SU-DHL-6 (cell line): Measurements from ENCODE around the gene PPCDC.

Experiments
- EZH2phosphoT487 ChIP-seq: fragments of 200-600 bp; sonication (generic), shearing (Covaris generic); conservative IDR thresholded peaks from 2 replicates; pipeline ENCODE4 v1.6.1; 2018; ENCODE audit warnings: mild to moderate bottlenecking, antibody characterized with exemption, low read length, moderate library complexity, mixed read lengths
- TF ChIP-seq, protein P1 (sequence below): fragments of 200-600 bp; sonication (generic); IDR thresholded peaks from one replicate; pipeline ENCODE4 v1.5.1; 2017; ENCODE audit warnings: antibody characterized with exemption, mild to moderate bottlenecking, low read length, moderate library complexity; ENCODE audit not compliant: insufficient read depth, poor library complexity, severe bottlenecking

DNA sequence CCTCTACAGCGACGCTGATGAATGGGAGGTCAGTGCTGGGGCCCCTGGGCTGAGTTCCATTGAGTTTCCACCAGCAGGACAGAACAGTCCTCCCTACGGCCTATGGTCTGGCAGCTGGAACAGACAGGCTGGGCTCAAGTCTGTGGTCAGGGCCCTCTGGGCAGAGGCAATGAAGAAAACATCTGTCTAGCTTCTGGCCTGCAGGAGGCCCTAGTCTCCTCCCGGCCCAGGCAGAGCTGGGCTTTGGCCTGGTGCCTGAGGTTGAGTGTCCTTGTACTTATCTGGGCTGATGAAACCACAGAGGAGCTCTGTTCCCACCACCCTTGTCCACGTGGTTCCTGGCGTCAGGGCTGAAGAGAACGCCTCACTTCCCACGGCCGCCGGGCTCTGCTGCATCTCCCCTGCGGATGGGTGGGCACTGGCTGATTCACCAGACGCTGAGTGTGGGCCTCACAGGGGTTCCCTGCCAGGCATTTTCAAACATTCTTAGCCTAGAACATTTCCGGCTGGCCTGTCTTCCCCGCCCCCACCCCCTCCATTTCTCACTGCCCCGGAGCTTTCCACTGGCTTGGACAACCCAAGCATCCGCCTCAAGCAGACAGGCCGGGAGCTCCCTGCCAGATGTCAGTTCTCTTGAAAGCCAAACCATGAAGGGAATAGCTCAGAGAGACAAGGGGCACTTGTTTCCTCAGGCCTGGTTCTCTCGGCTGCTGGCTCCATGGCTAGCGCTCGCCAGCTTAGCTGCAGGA is 20.3 kb downstream of the PPCDC start:
- TF ChIP-seq, protein P1, sequence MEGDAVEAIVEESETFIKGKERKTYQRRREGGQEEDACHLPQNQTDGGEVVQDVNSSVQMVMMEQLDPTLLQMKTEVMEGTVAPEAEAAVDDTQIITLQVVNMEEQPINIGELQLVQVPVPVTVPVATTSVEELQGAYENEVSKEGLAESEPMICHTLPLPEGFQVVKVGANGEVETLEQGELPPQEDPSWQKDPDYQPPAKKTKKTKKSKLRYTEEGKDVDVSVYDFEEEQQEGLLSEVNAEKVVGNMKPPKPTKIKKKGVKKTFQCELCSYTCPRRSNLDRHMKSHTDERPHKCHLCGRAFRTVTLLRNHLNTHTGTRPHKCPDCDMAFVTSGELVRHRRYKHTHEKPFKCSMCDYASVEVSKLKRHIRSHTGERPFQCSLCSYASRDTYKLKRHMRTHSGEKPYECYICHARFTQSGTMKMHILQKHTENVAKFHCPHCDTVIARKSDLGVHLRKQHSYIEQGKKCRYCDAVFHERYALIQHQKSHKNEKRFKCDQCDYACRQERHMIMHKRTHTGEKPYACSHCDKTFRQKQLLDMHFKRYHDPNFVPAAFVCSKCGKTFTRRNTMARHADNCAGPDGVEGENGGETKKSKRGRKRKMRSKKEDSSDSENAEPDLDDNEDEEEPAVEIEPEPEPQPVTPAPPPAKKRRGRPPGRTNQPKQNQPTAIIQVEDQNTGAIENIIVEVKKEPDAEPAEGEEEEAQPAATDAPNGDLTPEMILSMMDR: no peak
- no peak for TF ChIP-seq EZH2phosphoT487
